ENCODE measurements around the gene UBE2QL1.

The UBE2QL1 gene

GRCh38 chr5:6482735-6483134, 34.1 kb downstream of the UBE2QL1 start:
- Histone ChIP-seq H3K27me3 (peaks cover 4% of the 10 kb centered on the region), H3K9me3 (no peaks in the 10 kb centered on the region), H3K27ac (no peak overlapping the region), H3K4me1 (ENCODE audit: control insufficient read depth in 1 of 2, insufficient read depth in 1 of 2, low read depth in 1 of 2, low read length in 1 of 2) (no peaks in the 10 kb centered on the region), H3K36me3 (no peaks in the 10 kb centered on the region), H3K4me3 (ENCODE audit: low read depth in 1 of 2, low read length in 1 of 2) (no peak overlapping the region)
- no peak for TF ChIP-seq CTCF (IDR thresholded peaks at IDR 0.05)

GRCh38 chr5:6483880-6484382, 35.3 kb downstream of the UBE2QL1 start:
- peaks cover 4% of the 10 kb centered on the region for H3K27me3 ChIP-seq
- H3K9me3 ChIP-seq = no peaks in the 10 kb centered on the region
- H3K4me3 ChIP-seq (ENCODE audit: low read depth in 1 of 2, low read length in 1 of 2) = no peak overlapping the region
- TF ChIP-seq CTCF (IDR thresholded peaks at IDR 0.05) = no peak
- no peaks in the 10 kb centered on the region for H3K36me3 ChIP-seq
- H3K4me1 ChIP-seq (ENCODE audit: control insufficient read depth in 1 of 2, insufficient read depth in 1 of 2, low read depth in 1 of 2, low read length in 1 of 2) = no peaks in the 10 kb centered on the region
- H3K27ac ChIP-seq = no peak overlapping the region

- Histone ChIP-seq H3K4me1 (ENCODE audit: control insufficient read depth in 1 of 2, insufficient read depth in 1 of 2, low read depth in 1 of 2, low read length in 1 of 2) (no peaks in the 10 kb centered on the region), H3K4me3 (ENCODE audit: low read depth in 1 of 2, low read length in 1 of 2) (no peak overlapping the region), H3K36me3 (no peaks in the 10 kb centered on the region), H3K27me3 (peaks cover 4% of the 10 kb centered on the region), H3K9me3 (no peaks in the 10 kb centered on the region), H3K27ac (no peak overlapping the region)
- no peak for TF ChIP-seq CTCF (IDR thresholded peaks at IDR 0.05)
Observed at GRCh38 chr5:6484446-6484845, 35.8 kb downstream of the UBE2QL1 start.

GRCh38 chr5:6484899-6485298, 36.2 kb downstream of the UBE2QL1 start:
- no peaks in the 10 kb centered on the region for H3K9me3 ChIP-seq

GRCh38 chr5:6485441-6485840, 36.8 kb downstream of the UBE2QL1 start:
- Histone ChIP-seq H3K4me1 (ENCODE audit: control insufficient read depth in 1 of 2, insufficient read depth in 1 of 2, low read depth in 1 of 2, low read length in 1 of 2) (no peaks in the 10 kb centered on the region), H3K4me3 (ENCODE audit: low read depth in 1 of 2, low read length in 1 of 2) (no peak overlapping the region), H3K36me3 (no peaks in the 10 kb centered on the region), H3K9me3 (no peaks in the 10 kb centered on the region), H3K27ac (no peak overlapping the region), H3K27me3 (peaks cover 4% of the 10 kb centered on the region)
- TF ChIP-seq CTCF (IDR thresholded peaks at IDR 0.05) = no peak

More at GRCh38 chr5:6484899-6485298, 36.2 kb downstream of the UBE2QL1 start:
- Histone ChIP-seq H3K4me1 (ENCODE audit: control insufficient read depth in 1 of 2, insufficient read depth in 1 of 2, low read depth in 1 of 2, low read length in 1 of 2) (no peaks in the 10 kb centered on the region), H3K27ac (no peak overlapping the region), H3K27me3 (peaks cover 4% of the 10 kb centered on the region), H3K4me3 (ENCODE audit: low read depth in 1 of 2, low read length in 1 of 2) (no peak overlapping the region), H3K36me3 (no peaks in the 10 kb centered on the region)
- TF ChIP-seq CTCF (IDR thresholded peaks at IDR 0.05) = no peak

- peaks cover 4% of the 10 kb centered on the region for H3K27me3 ChIP-seq
- H3K9me3 ChIP-seq = no peaks in the 10 kb centered on the region
- H3K36me3 ChIP-seq = no peaks in the 10 kb centered on the region
- no peak overlapping the region for H3K4me3 ChIP-seq (ENCODE audit: low read depth in 1 of 2, low read length in 1 of 2)
- no peak for TF ChIP-seq CTCF (IDR thresholded peaks at IDR 0.05)
- H3K4me1 ChIP-seq (ENCODE audit: control insufficient read depth in 1 of 2, insufficient read depth in 1 of 2, low read depth in 1 of 2, low read length in 1 of 2) = no peaks in the 10 kb centered on the region
- no peak overlapping the region for H3K27ac ChIP-seq
Observed at GRCh38 chr5:6486074-6486473, 37.4 kb downstream of the UBE2QL1 start.

All from neutrophil (primary cell).